Activated naive CD4-positive, alpha-beta T cell treated with anti-CD3 and anti-CD28 coated beads, Interleukin-2, amount 50 U/mL, for 72 hours (primary cell): ENCODE data around the gene SLC6A17. TPM values are rescaled to one million over a fixed set of nuclear protein-coding genes. Genes with fewer than 3 reads are reported as not detected.

Experiments
- ATAC-seq, 2 donors: fragments of 150-1000 bp; cut with Tn5 transposase; 2 replicates each; pipeline ENCODE4 v1.10.0; 2021; ENCODE audit warnings: mild to moderate bottlenecking in 2 of 2, moderate library complexity in 2 of 2
- DNase-seq, 2 donors: peaks; one replicate each; pipeline ENCODE4 v3.0.0; 2021 to 2022; ENCODE audit warnings: low spot score in 2 of 2
- H3K27ac Mint-ChIP-seq, 2 donors: one replicate each; pipeline ENCODE4 v1.8.0; 2022; ENCODE audit warnings: mild to moderate bottlenecking in 2 of 2, mixed read lengths in 2 of 2
- H3K36me3 Mint-ChIP-seq, 2 donors: one replicate each; pipeline ENCODE4 v1.8.0; 2022; ENCODE audit warnings: mixed read lengths in 2 of 2
- H3K9me3 Mint-ChIP-seq, 2 donors: one replicate each; pipeline ENCODE4 v1.8.0; 2022; ENCODE audit warnings: mixed read lengths in 2 of 2
- total RNA-seq, 2 donors: library from RNA; stranded (reverse); gene quantifications; one replicate each; pipeline ENCODE4 v1.2.3, GENCODE V29; 2022

The SLC6A17 gene
- total RNA-seq, 2 donors from 2014 or later = 0.04 TPM; not detected in 1

DNA sequence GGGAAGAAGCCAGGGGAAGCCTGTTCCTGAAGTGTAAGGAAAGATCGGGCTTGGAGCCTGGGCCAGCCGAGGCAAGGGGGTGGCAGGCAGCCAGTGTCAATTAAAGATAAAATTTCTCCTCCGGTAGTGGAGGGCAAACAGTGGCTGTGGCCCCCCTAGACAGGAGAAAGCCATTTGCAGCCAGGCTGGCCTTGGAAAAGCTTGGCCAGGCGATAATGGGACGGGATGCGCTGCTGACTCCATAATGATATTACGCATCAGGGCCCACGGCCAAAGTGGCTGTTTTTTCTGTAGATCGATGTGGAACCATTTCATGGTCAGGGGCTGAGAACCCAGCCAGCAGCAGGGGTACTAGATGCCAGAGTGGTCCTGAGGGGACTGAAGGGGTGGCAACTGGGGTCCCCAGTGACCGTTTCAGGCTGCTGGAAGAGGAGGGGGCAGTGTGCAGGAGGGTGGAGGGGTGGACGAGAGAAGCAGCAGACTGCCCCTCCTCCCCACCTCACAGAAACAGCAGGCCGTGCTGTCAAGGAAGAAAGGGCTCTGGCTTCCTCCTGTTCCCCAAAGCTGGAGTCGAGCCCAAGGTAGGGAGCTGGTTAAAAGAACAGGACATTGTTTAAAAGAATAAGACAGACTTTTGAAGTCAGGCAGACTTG is 85.0 kb downstream of the SLC6A17 start:
- no peak for ATAC-seq
- peak overlapping the region; percentile 97 to 99 for H3K27ac Mint-ChIP-seq
- H3K36me3 Mint-ChIP-seq = peaks cover 4 to 38% of the 10 kb centered on the region in 2 donors
- peaks cover 0 to 7% of the 10 kb centered on the region in 2 donors for H3K9me3 Mint-ChIP-seq
- DNase-seq = no peak

DNA sequence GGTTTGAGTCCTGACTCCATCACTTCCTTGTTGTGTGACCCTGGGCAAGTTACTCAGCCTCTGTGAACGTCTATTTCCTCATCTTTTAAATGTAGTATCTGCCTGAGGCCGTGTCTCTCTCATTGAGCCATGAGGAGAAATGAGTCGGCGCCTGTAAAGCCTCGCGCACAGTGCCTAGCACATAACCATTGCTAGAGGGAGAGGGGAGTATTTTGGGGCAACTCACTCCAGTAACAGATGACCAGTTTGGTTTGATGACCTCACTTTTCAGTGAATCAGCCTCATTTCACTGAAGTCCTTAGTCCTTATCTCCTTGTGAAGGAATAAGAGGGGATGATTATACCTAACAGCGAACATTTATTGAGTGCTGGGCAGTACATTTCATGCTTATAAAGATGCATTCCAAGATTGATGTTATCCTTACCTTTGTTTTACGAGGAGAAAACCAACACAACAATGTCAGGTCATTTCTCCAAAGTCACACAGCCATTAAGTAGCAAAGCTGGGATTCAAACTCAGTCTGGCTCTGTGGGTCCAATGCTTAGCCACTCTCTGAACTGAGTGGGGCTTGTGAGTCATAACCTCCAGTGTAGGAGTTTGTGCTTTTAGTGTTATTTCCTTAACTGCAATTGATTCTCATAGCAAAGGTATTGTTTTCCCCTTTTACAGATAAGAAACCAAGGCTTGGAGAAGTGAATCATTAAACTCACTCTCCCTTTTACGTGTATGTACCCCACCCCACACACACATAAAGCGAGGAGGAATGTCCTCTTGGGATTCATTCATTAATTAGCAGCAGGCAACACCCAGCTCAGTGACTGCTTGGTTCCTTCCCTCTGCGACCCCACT is 85.8 kb downstream of the SLC6A17 start:
- Mint-ChIP-seq H3K36me3 (peaks cover 4 to 38% of the 10 kb centered on the region in 2 donors), H3K27ac (peak overlapping the region; percentile 97 to 99), H3K9me3 (peaks cover 0 to 7% of the 10 kb centered on the region in 2 donors)
- ATAC-seq (peak; percentile 88 to 90), DNase-seq (peak; percentile 64 to 73)

DNA sequence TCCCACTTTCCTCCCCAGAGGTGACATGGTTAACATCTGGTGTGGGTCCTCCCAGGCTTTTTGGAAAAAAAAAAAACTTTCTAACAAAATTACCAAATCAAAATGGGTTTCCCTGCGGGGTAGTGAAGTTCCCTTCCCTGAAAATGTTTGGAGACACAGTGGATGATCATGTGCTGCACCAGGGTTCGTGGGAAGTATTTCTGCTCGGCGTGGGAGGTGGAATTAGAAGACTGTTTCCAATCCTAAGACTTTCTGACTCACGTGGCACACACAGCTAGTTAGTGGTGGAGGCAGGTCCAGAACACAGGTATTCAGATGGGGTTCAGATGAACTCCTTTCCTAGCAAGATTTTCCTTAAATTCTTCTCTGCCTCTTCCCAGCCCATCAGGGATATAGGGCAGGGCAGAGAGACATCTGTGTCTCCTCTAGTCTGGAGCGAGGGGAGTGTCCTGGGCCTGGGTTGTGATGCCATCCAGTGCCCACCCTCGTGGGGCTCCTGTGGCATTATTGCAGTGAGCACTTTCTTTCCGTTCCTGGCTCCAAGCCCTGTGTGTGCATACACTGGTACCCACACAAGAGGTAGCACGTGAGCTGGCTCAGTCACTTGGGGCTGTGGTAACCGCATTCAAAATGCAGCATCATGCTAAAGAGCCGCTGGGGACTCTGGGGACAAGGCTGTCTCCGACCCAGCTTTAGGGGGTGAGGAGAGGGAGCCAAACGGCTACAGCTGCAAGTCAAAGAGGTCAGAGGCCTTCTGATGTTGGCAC is 87.3 kb downstream of the SLC6A17 start:
- ATAC-seq = no peak
- Mint-ChIP-seq H3K27ac (no peak overlapping the region), H3K9me3 (peaks cover 0 to 7% of the 10 kb centered on the region in 2 donors), H3K36me3 (peaks cover 4 to 36% of the 10 kb centered on the region in 2 donors)
- no peak for DNase-seq

DNA sequence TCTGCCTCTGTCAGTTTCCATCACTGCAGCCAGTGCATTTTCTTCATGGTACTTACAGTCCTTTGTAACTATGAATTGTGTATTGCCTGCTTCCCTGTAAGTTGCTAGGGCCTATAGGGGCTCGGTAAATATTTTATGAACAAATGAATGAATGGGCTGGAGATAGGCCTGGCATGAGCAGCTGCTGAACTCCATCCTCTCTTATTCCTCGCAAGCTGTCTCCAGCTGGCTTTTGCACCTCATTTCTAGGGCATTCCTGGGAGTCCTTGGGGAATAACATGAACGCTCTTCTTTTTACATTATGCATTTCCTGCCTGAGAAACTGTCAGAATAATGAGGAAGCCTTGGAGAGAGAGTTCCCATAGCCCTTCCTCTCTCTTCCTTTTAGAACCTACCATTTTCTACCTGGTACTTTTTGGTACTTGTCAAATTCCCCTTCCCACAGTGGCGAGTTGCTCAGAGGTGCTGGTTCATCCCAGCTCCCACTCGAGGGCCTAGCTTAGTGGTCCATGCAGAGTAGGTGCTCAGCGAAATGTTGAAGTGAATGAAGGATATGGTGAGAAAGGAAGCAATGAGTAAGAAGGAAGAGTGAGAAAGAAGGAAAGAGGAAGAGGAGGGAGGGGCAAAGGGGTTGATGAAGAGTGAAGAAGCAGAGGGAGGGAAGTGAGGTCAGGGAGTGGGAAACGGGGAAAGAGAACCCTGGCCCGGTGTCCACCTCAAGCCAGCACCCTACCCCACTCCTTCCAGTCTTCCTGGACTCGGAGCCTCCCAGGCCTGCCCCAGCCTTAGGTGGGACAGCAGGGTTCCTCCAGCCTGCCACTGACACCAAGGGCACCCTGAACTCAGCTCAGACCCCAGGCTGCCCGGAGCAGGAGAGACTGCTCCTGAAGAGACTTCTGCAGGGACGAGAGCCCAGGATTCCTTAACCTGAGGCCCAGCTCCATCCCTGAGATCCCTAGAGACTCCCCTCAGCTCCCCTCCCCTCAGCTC is 89.4 kb downstream of the SLC6A17 start:
- ATAC-seq (no peak), DNase-seq (no peak)
- H3K27ac Mint-ChIP-seq = peak overlapping the region; percentile 13 to 84
- peaks cover 0 to 28% of the 10 kb centered on the region in 2 donors for H3K36me3 Mint-ChIP-seq
- peaks cover 0 to 7% of the 10 kb centered on the region in 2 donors for H3K9me3 Mint-ChIP-seq

DNA sequence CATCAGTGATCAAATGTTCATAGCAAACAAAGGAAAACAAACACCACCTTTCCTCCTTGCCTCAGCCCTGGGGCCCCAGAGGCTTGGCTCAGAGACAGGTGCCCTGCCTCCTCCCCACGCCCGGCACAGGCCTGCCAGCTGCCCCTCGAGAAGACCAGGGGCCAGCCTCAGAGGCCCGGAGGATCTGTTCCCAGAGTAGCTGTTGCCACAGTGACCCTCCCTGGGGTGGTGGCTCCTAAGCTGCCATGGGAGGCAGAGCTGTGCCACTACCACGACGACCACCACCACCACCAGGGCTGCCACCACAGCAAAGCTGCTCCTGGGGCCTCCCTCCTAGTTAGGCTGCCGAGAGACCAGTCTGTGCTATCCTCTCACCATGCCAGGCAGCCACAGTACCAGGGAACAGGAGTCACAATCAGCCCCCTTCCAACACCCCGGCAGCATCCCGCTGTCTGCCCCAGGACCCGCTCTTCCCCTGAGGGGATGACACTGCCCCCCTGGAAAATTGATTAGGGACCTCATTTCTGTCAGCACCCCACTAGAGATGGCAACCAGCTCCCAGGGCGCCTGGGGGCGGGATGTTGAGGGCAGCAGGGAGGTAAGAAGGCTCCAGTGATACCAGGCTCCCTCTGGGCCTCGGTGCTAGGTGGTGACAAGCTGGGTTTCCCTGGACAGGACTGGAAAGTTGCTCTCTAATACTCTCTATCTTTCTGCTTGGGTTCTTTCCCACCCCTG is 90.3 kb downstream of the SLC6A17 start:
- Mint-ChIP-seq H3K9me3 (peaks cover 0 to 7% of the 10 kb centered on the region in 2 donors), H3K27ac (peak overlapping the region; percentile 11 to 63), H3K36me3 (peaks cover 0 to 22% of the 10 kb centered on the region in 2 donors)
- DNase-seq = no peak
- ATAC-seq = no peak

DNA sequence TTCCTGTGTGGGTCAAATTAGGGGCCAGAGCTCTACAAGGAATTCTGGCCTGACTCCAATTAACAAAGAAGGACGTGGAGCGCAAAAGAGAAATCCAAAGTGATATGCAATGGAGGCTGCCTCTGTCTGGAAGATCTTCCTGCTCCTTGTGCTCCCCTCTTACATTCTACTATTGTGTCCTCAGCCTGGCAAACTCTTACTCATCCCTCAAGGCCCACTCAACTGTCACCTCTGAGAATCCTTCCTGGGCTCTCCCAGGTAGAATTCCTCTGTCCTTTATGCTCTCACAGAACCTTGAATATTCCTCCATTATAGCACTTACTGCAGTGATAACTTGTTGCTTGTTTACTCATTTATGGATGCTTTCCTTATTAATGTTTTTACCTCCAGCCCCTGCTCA is 91.2 kb downstream of the SLC6A17 start:
- no peak for ATAC-seq
- H3K27ac Mint-ChIP-seq = peak overlapping the region in 1 of 2 donors; percentile 11

DNA sequence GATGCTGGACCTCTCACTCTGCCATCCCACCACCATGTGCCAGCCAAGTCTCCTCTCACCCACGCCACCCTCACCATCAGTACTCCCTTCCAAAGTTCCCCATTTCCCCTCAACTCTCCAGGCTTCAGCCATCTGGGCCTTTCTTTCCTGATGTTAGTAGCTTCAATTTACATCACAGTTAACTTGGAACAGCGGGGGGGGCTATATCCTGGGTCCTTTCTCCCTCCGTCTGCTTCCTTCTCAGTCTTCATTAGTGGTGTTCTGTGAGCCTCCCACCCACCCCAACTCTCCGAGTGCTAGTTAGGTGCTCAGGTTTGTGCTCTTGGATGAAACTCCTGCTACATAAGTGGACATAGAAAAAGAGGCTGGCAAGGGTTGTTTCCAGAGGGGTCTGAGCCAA is 91.8 kb downstream of the SLC6A17 start:
- peaks cover 0 to 17% of the 10 kb centered on the region in 2 donors for H3K36me3 Mint-ChIP-seq
- DNase-seq (no peak), ATAC-seq (no peak)
- H3K27ac Mint-ChIP-seq = no peak overlapping the region
- H3K9me3 Mint-ChIP-seq = peaks cover 0 to 7% of the 10 kb centered on the region in 2 donors

More for the DNA sequence above, 91.2 kb downstream of the SLC6A17 start:
- H3K36me3 Mint-ChIP-seq = peaks cover 0 to 20% of the 10 kb centered on the region in 2 donors
- no peak for DNase-seq
- H3K9me3 Mint-ChIP-seq = peaks cover 0 to 7% of the 10 kb centered on the region in 2 donors

DNA sequence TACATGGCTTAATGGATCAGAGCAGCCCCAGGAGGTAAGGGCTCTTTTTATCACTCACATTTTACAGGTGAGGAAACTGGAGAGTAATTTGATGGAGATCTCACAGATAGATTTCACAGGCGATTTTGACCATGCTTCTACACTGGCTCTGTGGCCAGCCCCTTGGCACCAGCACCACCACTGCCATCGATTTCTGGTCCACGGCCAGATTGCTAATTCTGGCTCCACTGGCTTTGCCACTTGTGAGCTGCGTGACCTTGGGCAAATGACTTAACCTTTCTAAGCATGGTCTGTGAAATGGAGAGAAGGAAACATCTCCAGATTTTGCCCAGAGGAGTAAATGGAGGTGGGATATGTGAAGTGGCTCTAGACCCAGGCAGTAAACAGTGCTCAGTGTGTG is 92.4 kb downstream of the SLC6A17 start:
- H3K27ac Mint-ChIP-seq = peak overlapping the region in 1 of 2 donors; percentile 66
- peaks cover 0 to 17% of the 10 kb centered on the region in 2 donors for H3K36me3 Mint-ChIP-seq
- peaks cover 0 to 7% of the 10 kb centered on the region in 2 donors for H3K9me3 Mint-ChIP-seq
- ATAC-seq = no peak
- DNase-seq = no peak

DNA sequence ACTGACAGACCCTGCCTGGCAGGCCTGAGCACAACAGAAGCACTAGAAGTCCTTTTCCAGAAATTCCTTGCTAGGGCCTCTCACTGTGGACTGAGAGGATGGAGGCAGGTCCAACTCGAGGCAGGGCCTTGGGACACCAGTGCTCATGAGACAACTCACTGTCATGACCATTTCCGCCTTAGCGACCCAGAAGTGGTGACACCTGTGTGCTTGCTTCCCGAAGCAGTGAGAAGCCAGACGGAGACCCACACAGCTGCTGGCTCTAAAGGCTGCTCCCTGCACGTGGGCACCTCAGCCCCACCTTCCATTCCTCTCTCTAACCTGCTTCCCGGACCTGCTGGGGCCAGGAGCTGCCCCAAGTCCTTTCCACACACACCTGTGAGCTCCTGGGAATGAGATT is 92.9 kb downstream of the SLC6A17 start:
- Mint-ChIP-seq H3K27ac (peak overlapping the region in 1 of 2 donors; percentile 68), H3K36me3 (peaks cover 0 to 15% of the 10 kb centered on the region in 2 donors), H3K9me3 (peaks cover 0 to 7% of the 10 kb centered on the region in 2 donors)
- no peak for ATAC-seq
- DNase-seq = no peak

DNA sequence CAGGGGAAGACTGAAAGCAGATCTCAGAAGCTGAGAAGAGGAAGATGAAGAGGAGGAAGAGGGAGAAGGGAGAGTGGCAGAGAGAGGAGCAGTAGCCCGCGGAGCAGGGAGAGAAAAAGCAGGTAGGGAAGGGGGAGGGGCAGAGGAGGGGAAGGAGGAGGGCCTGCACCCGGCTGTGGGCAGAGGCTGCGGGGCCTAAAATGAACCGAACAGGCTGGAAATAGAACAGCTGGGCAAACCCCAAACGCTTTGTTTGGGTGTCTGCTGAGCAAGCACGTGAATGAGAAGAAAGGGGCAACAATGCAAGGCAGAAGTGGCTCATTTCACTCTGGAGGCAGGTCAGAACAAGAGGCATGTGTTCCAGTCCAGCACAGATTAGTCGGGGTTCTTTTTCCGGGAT is 93.3 kb downstream of the SLC6A17 start:
- Mint-ChIP-seq H3K36me3 (peaks cover 0 to 11% of the 10 kb centered on the region in 2 donors), H3K9me3 (peaks cover 0 to 7% of the 10 kb centered on the region in 2 donors), H3K27ac (peak overlapping the region in 1 of 2 donors; percentile 68)
- ATAC-seq (peak; percentile 41 to 48), DNase-seq (no peak)

DNA sequence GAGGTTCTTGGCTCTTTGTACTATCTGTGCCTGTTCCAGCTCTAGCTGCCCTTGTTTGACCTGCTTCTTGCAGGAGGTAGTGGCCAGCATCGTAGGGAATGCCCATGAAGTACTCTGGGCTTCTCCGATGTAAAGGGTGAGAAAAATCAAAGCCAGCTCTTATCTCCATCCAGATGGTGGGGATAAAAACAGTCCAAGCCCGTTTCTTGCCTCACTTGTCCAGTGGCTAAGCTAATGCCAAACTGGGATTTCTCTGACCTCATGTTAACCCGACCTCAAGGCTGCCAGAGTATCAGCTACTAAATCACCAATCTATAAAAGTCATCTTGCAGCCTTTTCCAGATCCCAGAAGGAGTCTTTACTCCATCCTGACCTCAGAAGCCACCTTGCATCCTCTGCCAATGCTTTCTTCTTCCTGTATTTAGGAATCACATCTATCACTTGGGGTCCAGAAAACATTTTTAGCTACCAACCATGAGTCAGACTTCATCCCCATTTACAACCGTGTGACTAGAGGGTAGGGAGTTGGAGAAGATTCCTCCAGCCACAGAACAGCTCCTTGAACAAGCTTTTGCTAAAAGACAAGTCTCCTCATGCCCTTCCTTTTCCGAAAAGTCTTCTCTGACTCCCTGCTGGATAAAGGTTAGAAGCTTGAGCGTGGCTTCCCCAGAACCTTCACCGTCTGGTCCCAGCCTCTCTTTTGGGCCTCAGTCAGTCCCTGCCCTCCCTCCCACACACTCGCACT is 95.8 kb downstream of the SLC6A17 start:
- ATAC-seq (no peak), DNase-seq (no peak)
- no peak overlapping the region for H3K27ac Mint-ChIP-seq
- H3K36me3 Mint-ChIP-seq = no peaks in the 10 kb centered on the region
- H3K9me3 Mint-ChIP-seq = no peaks in the 10 kb centered on the region

DNA sequence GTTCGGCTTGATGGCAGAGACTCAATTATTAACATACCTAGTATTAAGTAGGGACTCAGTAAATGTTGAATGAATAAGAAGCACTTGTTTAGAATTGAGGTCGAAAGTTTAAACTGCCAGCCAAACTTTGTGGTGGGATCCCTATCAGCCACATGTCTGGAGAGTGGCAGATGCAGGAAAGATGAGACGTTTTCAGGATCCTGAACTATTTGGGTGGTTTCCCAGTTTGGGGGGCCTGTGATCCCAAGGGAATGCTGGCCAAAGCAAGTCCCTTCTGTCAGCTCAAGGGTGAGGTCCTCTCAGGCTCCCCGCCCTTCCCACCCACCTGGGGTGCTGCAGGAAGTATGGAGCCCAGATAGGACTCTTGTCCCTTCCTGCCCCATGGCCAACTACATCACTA is 98.5 kb downstream of the SLC6A17 start:
- H3K27ac Mint-ChIP-seq = no peak overlapping the region
- ATAC-seq = no peak

DNA sequence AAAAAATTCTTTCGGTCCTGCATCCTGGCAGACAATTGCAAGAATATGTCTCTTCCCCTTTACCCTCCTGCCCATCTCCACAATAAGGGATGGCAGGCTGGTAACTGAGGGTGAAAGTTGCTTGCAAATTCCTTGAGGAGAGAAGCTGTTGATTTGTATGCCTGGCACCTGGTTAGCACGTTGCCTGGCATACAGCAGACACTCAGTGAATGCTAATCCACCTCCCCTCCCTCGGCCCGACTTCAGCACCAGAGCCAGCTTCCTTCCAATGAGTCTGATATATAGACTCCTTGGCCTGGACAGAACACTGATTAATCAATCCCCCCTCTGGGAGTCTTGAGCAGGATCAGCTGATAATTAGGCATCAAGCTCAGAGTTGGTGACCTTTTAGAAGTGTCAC is 99.0 kb downstream of the SLC6A17 start:
- DNase-seq = no peak

More for the DNA sequence above, 98.5 kb downstream of the SLC6A17 start:
- Mint-ChIP-seq H3K9me3 (peaks cover 0 to 5% of the 10 kb centered on the region in 2 donors), H3K36me3 (no peaks in the 10 kb centered on the region)
- no peak for DNase-seq

DNA sequence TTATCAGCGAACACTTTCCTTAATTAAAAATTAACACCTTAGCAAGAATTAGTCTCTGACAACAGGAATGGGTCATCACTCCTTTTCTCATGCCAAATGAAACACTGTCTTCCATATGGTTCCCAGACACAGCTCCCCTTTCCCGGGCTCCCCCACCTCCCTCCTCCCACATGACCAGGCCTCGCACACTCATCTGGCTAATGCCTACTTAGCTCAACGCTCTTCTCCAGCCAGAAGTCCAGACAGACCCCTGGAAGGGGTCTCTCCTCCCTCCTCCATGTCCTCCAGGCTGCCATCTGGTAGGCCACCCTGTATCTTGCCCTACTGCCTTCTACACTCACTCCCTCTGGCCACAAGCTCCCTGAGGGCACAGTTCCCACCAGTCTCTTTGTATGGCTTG is 99.7 kb downstream of the SLC6A17 start:
- Mint-ChIP-seq H3K36me3 (no peaks in the 10 kb centered on the region), H3K9me3 (peaks cover 0 to 5% of the 10 kb centered on the region in 2 donors), H3K27ac (no peak overlapping the region)
- no peak for ATAC-seq
- DNase-seq = no peak

More for the DNA sequence above, 99.0 kb downstream of the SLC6A17 start:
- ATAC-seq = no peak
- no peak overlapping the region for H3K27ac Mint-ChIP-seq
- H3K9me3 Mint-ChIP-seq = peaks cover 0 to 5% of the 10 kb centered on the region in 2 donors
- H3K36me3 Mint-ChIP-seq = no peaks in the 10 kb centered on the region
